Calu3 (cell line): ENCODE measurements around the gene RHBDF2. TPM values are rescaled to one million over a fixed set of nuclear protein-coding genes. Genes with fewer than 3 reads are reported as not detected.
"Not testable (repeated sequence)": the region's sequence is repeated elsewhere in the genome, so short reads cannot be mapped to it uniquely, and the experiment has no call there.

ENCODE experiments used
- BruUV-seq: library from RNA; stranded (reverse); fragments of 400-500 nt; replicated peaks from 2 replicates; lab custom pipeline; 2021; lab: Mats Ljungman, UMichigan
- CTCF ChIA-PET: fragments of 300-600 bp; sonication (Branson Sonifier 250); formaldehyde crosslinking; loops from one replicate; lab custom pipeline; 2022; ENCODE audit warnings: antibody characterized with exemption; lab: Charles Lee
- DNase-seq: peaks from one replicate; pipeline ENCODE4 v3.0.0; 2022
- H3K27ac Mint-ChIP-seq: one replicate; pipeline ENCODE4 v1.8.0; 2022; ENCODE audit warnings: mixed read lengths; ENCODE audit not compliant: unreplicated experiment
- H3K27me3 Mint-ChIP-seq: one replicate; pipeline ENCODE4 v1.8.0; 2022; ENCODE audit warnings: mixed read lengths; ENCODE audit not compliant: unreplicated experiment
- H3K36me3 Mint-ChIP-seq: one replicate; pipeline ENCODE4 v1.8.0; 2022; ENCODE audit warnings: mild to moderate bottlenecking, moderate library complexity, mixed read lengths; ENCODE audit not compliant: insufficient read depth, unreplicated experiment
- H3K4me1 Mint-ChIP-seq: one replicate; pipeline ENCODE4 v1.8.0; 2022; ENCODE audit warnings: mild to moderate bottlenecking, low read depth, mixed read lengths; ENCODE audit not compliant: unreplicated experiment
- H3K4me3 Mint-ChIP-seq: one replicate; pipeline ENCODE4 v1.8.0; 2022; ENCODE audit warnings: mild to moderate bottlenecking, low read depth, moderate library complexity, mixed read lengths; ENCODE audit not compliant: unreplicated experiment
- H3K9me3 Mint-ChIP-seq: one replicate; pipeline ENCODE4 v1.8.0; 2022; ENCODE audit warnings: low read depth, mixed read lengths; ENCODE audit not compliant: unreplicated experiment
- intact Hi-C: fragments of 100-400 bp; cut with micrococcal nuclease; formaldehyde crosslinking; loops from one replicate; pipeline ENCODE4 v1.10.0; 2022; ENCODE audit not compliant: unreplicated experiment
- total RNA-seq: library from RNA; stranded (reverse); gene quantifications from 2 replicates; pipeline ENCODE4 v1.2.3, GENCODE V29; 2022
- TF ChIP-seq, protein P1 (sequence below): fragments of 200-600 bp; IDR thresholded peaks from one replicate; pipeline ENCODE4 v1.8.0; 2022; ENCODE audit warnings: antibody characterized with exemption; ENCODE audit not compliant: unreplicated experiment

Gene RHBDF2
- total RNA-seq, 1 experiment from 2014 or later: 47.7 TPM

GRCh38 chr17:76513306-76513692 lies 12.1 kb upstream of the RHBDF2 start:
- Mint-ChIP-seq H3K36me3 (no peaks in the 10 kb centered on the region), H3K27ac (no peak overlapping the region), H3K9me3 (no peaks in the 10 kb centered on the region), H3K27me3 (peaks cover 57% of the 10 kb centered on the region), H3K4me3 (no peak overlapping the region), H3K4me1 (no peaks in the 10 kb centered on the region)
- TF ChIP-seq, protein P1, sequence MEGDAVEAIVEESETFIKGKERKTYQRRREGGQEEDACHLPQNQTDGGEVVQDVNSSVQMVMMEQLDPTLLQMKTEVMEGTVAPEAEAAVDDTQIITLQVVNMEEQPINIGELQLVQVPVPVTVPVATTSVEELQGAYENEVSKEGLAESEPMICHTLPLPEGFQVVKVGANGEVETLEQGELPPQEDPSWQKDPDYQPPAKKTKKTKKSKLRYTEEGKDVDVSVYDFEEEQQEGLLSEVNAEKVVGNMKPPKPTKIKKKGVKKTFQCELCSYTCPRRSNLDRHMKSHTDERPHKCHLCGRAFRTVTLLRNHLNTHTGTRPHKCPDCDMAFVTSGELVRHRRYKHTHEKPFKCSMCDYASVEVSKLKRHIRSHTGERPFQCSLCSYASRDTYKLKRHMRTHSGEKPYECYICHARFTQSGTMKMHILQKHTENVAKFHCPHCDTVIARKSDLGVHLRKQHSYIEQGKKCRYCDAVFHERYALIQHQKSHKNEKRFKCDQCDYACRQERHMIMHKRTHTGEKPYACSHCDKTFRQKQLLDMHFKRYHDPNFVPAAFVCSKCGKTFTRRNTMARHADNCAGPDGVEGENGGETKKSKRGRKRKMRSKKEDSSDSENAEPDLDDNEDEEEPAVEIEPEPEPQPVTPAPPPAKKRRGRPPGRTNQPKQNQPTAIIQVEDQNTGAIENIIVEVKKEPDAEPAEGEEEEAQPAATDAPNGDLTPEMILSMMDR: no peak
- no TSS peak for BruUV-seq
- CTCF ChIA-PET: interaction anchor here (0.7 kb wide), 2 partner anchors 125 to 1101 kb away, joined by 3 read pairs; no protein-coding TSS in a partner anchor
- intact Hi-C loops: no loop called here
- DNase-seq: no peak

GRCh38 chr17:76512366-76513305 lies 11.4 kb upstream of the RHBDF2 start:
- Mint-ChIP-seq H3K9me3 (no peaks in the 10 kb centered on the region), H3K4me1 (no peaks in the 10 kb centered on the region), H3K27ac (no peak overlapping the region), H3K36me3 (no peaks in the 10 kb centered on the region), H3K27me3 (peaks cover 61% of the 10 kb centered on the region), H3K4me3 (no peak overlapping the region)
- no TSS peak for BruUV-seq
- TF ChIP-seq, protein P1: no peak
- CTCF ChIA-PET: interaction anchor here (0.6 kb wide), 1 partner anchor 12 kb away, joined by 6 read pairs; no protein-coding TSS in a partner anchor
- DNase-seq: no peak
- intact Hi-C loops: no loop called here

DNA sequence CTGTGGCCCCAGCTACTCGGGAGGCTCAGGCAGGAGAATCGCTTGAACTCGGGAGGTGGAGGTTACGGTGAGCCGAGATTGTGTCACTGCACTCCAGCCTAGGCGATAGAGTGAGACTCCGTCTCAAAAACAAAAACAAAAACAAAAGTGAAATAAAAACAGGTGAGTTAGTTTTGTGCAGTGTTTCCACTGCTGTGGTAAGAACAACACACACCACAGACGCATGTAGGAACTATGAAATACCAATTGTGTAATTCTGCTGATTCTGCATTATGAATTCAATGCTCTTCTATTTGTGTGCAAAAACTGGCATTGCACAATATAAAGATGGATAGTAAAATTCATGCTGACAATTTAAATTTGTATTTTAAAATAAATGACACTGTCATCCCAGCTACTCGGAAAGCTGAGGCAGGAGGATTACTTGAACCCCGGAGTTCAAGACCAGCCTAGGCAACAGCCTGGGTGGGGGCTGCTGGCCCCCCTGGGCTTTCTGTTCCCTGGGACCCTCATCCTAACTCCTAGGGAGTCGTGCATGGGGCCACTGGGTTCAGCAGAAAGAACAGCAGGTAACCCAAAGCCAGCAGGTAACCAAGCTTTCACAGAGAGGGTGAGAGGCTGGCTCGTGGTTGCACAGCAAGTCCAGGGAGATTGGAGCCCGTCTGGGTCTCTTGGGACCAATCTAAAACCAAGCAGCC lies 10.6 kb upstream of the RHBDF2 start:
- Mint-ChIP-seq H3K4me1 (no peaks in the 10 kb centered on the region), H3K4me3 (no peak overlapping the region), H3K27ac (no peak overlapping the region), H3K36me3 (no peaks in the 10 kb centered on the region), H3K9me3 (no peaks in the 10 kb centered on the region), H3K27me3 (peaks cover 67% of the 10 kb centered on the region)
- no peak for DNase-seq
- CTCF ChIA-PET: no interaction called here
- intact Hi-C loops: no loop called here
- TF ChIP-seq, protein P1: no peak
- no TSS peak for BruUV-seq

GRCh38 chr17:76510831-76511244 lies 9.6 kb upstream of the RHBDF2 start:
- Mint-ChIP-seq H3K27me3 (peaks cover 67% of the 10 kb centered on the region), H3K27ac (no peak overlapping the region), H3K36me3 (no peaks in the 10 kb centered on the region), H3K9me3 (no peaks in the 10 kb centered on the region), H3K4me1 (no peaks in the 10 kb centered on the region), H3K4me3 (no peak overlapping the region)
- CTCF ChIA-PET: no interaction called here
- BruUV-seq: no TSS peak
- intact Hi-C loops: no loop called here
- TF ChIP-seq, protein P1: no peak
- no peak for DNase-seq

GRCh38 chr17:76508472-76509063 lies 7.3 kb upstream of the RHBDF2 start:
- CTCF ChIA-PET: interaction anchor here (0.7 to 1.0 kb wide), 2 partner anchors 50 to 51 kb away, joined by 3 to 6 read pairs; no protein-coding TSS in a partner anchor
- DNase-seq, intact Hi-C loops, H3K27ac Mint-ChIP-seq, H3K9me3 Mint-ChIP-seq, H3K4me3 Mint-ChIP-seq, H3K36me3 Mint-ChIP-seq, H3K4me1 Mint-ChIP-seq, BruUV-seq: not testable (repeated sequence)
- peaks cover 55% of the 10 kb centered on the region for H3K27me3 Mint-ChIP-seq
